ENCODE results near the gene PGK1. TPM values are rescaled to one million over a fixed set of nuclear protein-coding genes. Genes with fewer than 3 reads are reported as not detected.

The PGK1 gene
- total RNA-seq, 4 donors from 2014 or later, result 174 to 270 (median 207) TPM

GRCh38 chrX:78104447-78105176, 564 bp downstream of the PGK1 start:
- DNase-seq (ENCODE audit: low spot score), result no peak
- ATAC-seq (ENCODE audit: low FRiP score), result no peak
- no peak for TF ChIP-seq CTCF (IDR thresholded peaks at IDR 0.05)

GRCh38 chrX:78105944-78106650, 2.0 kb downstream of the PGK1 start:
- DNase-seq (ENCODE audit: low spot score) (no peak), ATAC-seq (ENCODE audit: low FRiP score) (no peak)
- no peak for TF ChIP-seq CTCF (IDR thresholded peaks at IDR 0.05)

GRCh38 chrX:78106651-78106986, 2.6 kb downstream of the PGK1 start:
- DNase-seq (ENCODE audit: low spot score) (no peak), ATAC-seq (ENCODE audit: low FRiP score) (no peak)
- TF ChIP-seq CTCF (IDR thresholded peaks at IDR 0.05), result no peak

GRCh38 chrX:78109458-78109857, 5.4 kb downstream of the PGK1 start:
- TF ChIP-seq CTCF (IDR thresholded peaks at IDR 0.05), result no peak
- DNase-seq (ENCODE audit: low spot score), result no peak
- ATAC-seq (ENCODE audit: low FRiP score), result no peak

GRCh38 chrX:78111140-78111931, 7.3 kb downstream of the PGK1 start:
- DNase-seq (ENCODE audit: low spot score) (no peak), ATAC-seq (ENCODE audit: low FRiP score) (no peak)
- no peak for TF ChIP-seq CTCF (IDR thresholded peaks at IDR 0.05)

- DNase-seq (ENCODE audit: low spot score) (no peak), ATAC-seq (ENCODE audit: low FRiP score) (no peak)
Measured at GRCh38 chrX:78116365-78116764, 12.3 kb downstream of the PGK1 start.

More at GRCh38 chrX:78116365-78116764, 12.3 kb downstream of the PGK1 start:
- TF ChIP-seq CTCF (IDR thresholded peaks at IDR 0.05), result no peak
